Stimulated activated CD4-positive, alpha-beta T cell treated with anti-CD3 and anti-CD28 coated beads, Interleukin-12 subunit alpha, Interleukin-12 subunit beta, amount 100 ng/mL, for 4 hours (primary cell): ENCODE measurements around the gene PELI3.
A peak's percentile ranks its signal among the peaks of the same experiment; 100 is the strongest.

ENCODE experiments used
- DNase-seq: peaks from one replicate; pipeline ENCODE4 v3.0.0-alpha.2; 2020

Gene PELI3

GRCh38 chr11:66475349-66476172 is 8.9 kb downstream of the PELI3 start:
- DNase-seq: no peak

- no peak for DNase-seq
Observed at GRCh38 chr11:66476173-66476840, 9.6 kb downstream of the PELI3 start.

GRCh38 chr11:66476841-66477251 is 10.1 kb downstream of the PELI3 start:
- DNase-seq: no peak

GRCh38 chr11:66477263-66478201 is 10.8 kb downstream of the PELI3 start:
- DNase-seq: no peak

GRCh38 chr11:66478729-66479393 is 12.2 kb downstream of the PELI3 start:
- peak; percentile 22 for DNase-seq

- DNase-seq: no peak
Observed at GRCh38 chr11:66479394-66480116, 12.8 kb downstream of the PELI3 start.

- peak; percentile 93 for DNase-seq
Observed at GRCh38 chr11:66480117-66480938, 13.6 kb downstream of the PELI3 start, which contains the start of gene DPP3. DPP3 (plus strand) TSS chr11:66480434; CDS start chr11:66482201, 1,767 bp downstream.

GRCh38 chr11:66484806-66485380 is 18.2 kb downstream of the PELI3 start:
- no peak for DNase-seq

- DNase-seq: no peak
Observed at GRCh38 chr11:66488957-66489356, 22.3 kb downstream of the PELI3 start.

GRCh38 chr11:66489636-66490035 is 22.9 kb downstream of the PELI3 start:
- DNase-seq: no peak

- no peak for DNase-seq
Observed at GRCh38 chr11:66491315-66491935, 24.7 kb downstream of the PELI3 start.

GRCh38 chr11:66492161-66492865 is 25.6 kb downstream of the PELI3 start:
- DNase-seq: no peak

- DNase-seq: no peak
Observed at GRCh38 chr11:66493130-66493529, 26.4 kb downstream of the PELI3 start.

GRCh38 chr11:66494458-66494857 is 27.8 kb downstream of the PELI3 start:
- no peak for DNase-seq

- no peak for DNase-seq
Observed at GRCh38 chr11:66494935-66495334, 28.2 kb downstream of the PELI3 start.

GRCh38 chr11:66495401-66495854 is 28.7 kb downstream of the PELI3 start:
- no peak for DNase-seq

GRCh38 chr11:66497206-66497605 is 30.5 kb downstream of the PELI3 start:
- DNase-seq: no peak

- no peak for DNase-seq
Observed at GRCh38 chr11:66498506-66498905, 31.8 kb downstream of the PELI3 start.

GRCh38 chr11:66505276-66505816 is 38.6 kb downstream of the PELI3 start:
- no peak for DNase-seq
